SK-N-SH treated with all-trans-retinoic acid at 6 μM for 48 hours (cell line): ENCODE results near the gene XKR3.
"Not testable (repeated sequence)": the region's sequence is repeated elsewhere in the genome, so short reads cannot be mapped to it uniquely, and the experiment has no call there.

ENCODE experiments used
- ATAC-seq: fragments of 200-7000 bp; cut with Tn5 transposase; 3 replicates; pipeline ENCODE4 v1.9.1; 2020; ENCODE audit warnings: mild to moderate bottlenecking, moderate library complexity
- ARNTL ChIP-seq: fragments of 450-650 bp; formaldehyde crosslinking; IDR thresholded peaks from 2 replicates; pipeline ENCODE4 v1.5.0; 2020; ENCODE audit warnings: low read depth, mild to moderate bottlenecking, moderate library complexity, borderline replicate concordance
- BACH2 ChIP-seq: fragments of 250-450 bp; sonication (Bioruptor Pico); IDR thresholded peaks from 2 replicates; pipeline ENCODE4 v1.9.0; 2021; ENCODE audit warnings: mild to moderate bottlenecking, borderline replicate concordance
- CSDC2 ChIP-seq: fragments of 250-450 bp; sonication (Bioruptor Pico); IDR thresholded peaks from 2 replicates; pipeline ENCODE4 v1.5.0; 2020; ENCODE audit warnings: mild to moderate bottlenecking, moderate library complexity
- ESRRG ChIP-seq: fragments of 250-450 bp; sonication (Bioruptor Pico); IDR thresholded peaks from 2 replicates; pipeline ENCODE4 v1.6.1; 2021; ENCODE audit warnings: mild to moderate bottlenecking
- GLIS3 ChIP-seq: fragments of 250-450 bp; sonication (Bioruptor Pico); IDR thresholded peaks from 2 replicates; pipeline ENCODE4 v1.5.0; 2020; ENCODE audit warnings: mild to moderate bottlenecking, moderate library complexity
- ISL1 ChIP-seq: fragments of 250-450 bp; sonication (Bioruptor Pico); IDR thresholded peaks from 2 replicates; pipeline ENCODE4 v2.1.2; 2022; ENCODE audit warnings: mild to moderate bottlenecking, moderate library complexity
- OSR1 ChIP-seq: fragments of 250-450 bp; sonication (Bioruptor Pico); IDR thresholded peaks from 2 replicates; pipeline ENCODE4 v1.8.0; 2022; ENCODE audit warnings: moderate library complexity, mild to moderate bottlenecking, inconsistent platforms
- PPARA ChIP-seq: fragments of 250-450 bp; sonication (Bioruptor Pico); IDR thresholded peaks from 2 replicates; pipeline ENCODE4 v1.5.0; 2020; ENCODE audit warnings: mild to moderate bottlenecking, borderline replicate concordance
- RARB ChIP-seq: fragments of 250-450 bp; sonication (Bioruptor Pico); IDR thresholded peaks from 2 replicates; pipeline ENCODE4 v1.8.0; 2021; ENCODE audit warnings: mild to moderate bottlenecking, moderate library complexity
- SNAI2 ChIP-seq: fragments of 250-450 bp; sonication (Bioruptor Pico); IDR thresholded peaks from 2 replicates; pipeline ENCODE4 v1.5.0; 2020; ENCODE audit warnings: mild to moderate bottlenecking, moderate library complexity
- TCF4 ChIP-seq: fragments of 250-450 bp; sonication (Bioruptor Pico); IDR thresholded peaks from 2 replicates; pipeline ENCODE4 v1.8.0; 2021; ENCODE audit warnings: mild to moderate bottlenecking, moderate library complexity, borderline replicate concordance
- TOX ChIP-seq: fragments of 250-450 bp; sonication (Bioruptor Pico); IDR thresholded peaks from 2 replicates; pipeline ENCODE4 v1.8.0; 2021; ENCODE audit warnings: mild to moderate bottlenecking, moderate library complexity, borderline replicate concordance
- ZC3H10 ChIP-seq: fragments of 250-450 bp; sonication (Bioruptor Pico); IDR thresholded peaks from 2 replicates; pipeline ENCODE4 v1.5.1; 2021; ENCODE audit warnings: mild to moderate bottlenecking, moderate library complexity
- ZFP3 ChIP-seq: fragments of 250-450 bp; sonication (Bioruptor Pico); IDR thresholded peaks from 2 replicates; pipeline ENCODE4 v1.5.0; 2020; ENCODE audit warnings: mild to moderate bottlenecking, moderate library complexity
- ZNF565 ChIP-seq: fragments of 450-650 bp; formaldehyde crosslinking; conservative IDR thresholded peaks from 2 replicates; pipeline ENCODE4 v1.5.0; 2020; ENCODE audit warnings: low read depth, mild to moderate bottlenecking, moderate library complexity
- ZNF70 ChIP-seq: fragments of 450-650 bp; formaldehyde crosslinking; IDR thresholded peaks from 2 replicates; pipeline ENCODE4 v1.5.0; 2020; ENCODE audit warnings: mild to moderate bottlenecking, moderate library complexity
- ZNF8 ChIP-seq: fragments of 450-650 bp; formaldehyde crosslinking; IDR thresholded peaks from 2 replicates; pipeline ENCODE4 v1.5.0; 2020; ENCODE audit warnings: mild to moderate bottlenecking, moderate library complexity
- TF ChIP-seq, protein P1 (sequence below): fragments of 250-450 bp; sonication (Bioruptor Pico); IDR thresholded peaks from 2 replicates; pipeline ENCODE4 v1.5.0; 2020; ENCODE audit warnings: mild to moderate bottlenecking, moderate library complexity
- TF ChIP-seq, protein P2 (sequence below): fragments of 250-450 bp; sonication (Bioruptor Pico); IDR thresholded peaks from 2 replicates; pipeline ENCODE4 v1.8.0; 2021; ENCODE audit warnings: low read depth, mild to moderate bottlenecking, moderate library complexity, borderline replicate concordance
- TF ChIP-seq, protein P3 (sequence below): fragments of 250-450 bp; sonication (Bioruptor Pico); IDR thresholded peaks from 2 replicates; pipeline ENCODE4 v1.5.1; 2020; ENCODE audit warnings: low read depth, mild to moderate bottlenecking, moderate library complexity
- TF ChIP-seq, protein P4 (sequence below): fragments of 250-450 bp; sonication (Bioruptor Pico); IDR thresholded peaks from 2 replicates; pipeline ENCODE4 v1.8.0; 2020; ENCODE audit warnings: mild to moderate bottlenecking, moderate library complexity, borderline replicate concordance

The XKR3 gene

DNA sequence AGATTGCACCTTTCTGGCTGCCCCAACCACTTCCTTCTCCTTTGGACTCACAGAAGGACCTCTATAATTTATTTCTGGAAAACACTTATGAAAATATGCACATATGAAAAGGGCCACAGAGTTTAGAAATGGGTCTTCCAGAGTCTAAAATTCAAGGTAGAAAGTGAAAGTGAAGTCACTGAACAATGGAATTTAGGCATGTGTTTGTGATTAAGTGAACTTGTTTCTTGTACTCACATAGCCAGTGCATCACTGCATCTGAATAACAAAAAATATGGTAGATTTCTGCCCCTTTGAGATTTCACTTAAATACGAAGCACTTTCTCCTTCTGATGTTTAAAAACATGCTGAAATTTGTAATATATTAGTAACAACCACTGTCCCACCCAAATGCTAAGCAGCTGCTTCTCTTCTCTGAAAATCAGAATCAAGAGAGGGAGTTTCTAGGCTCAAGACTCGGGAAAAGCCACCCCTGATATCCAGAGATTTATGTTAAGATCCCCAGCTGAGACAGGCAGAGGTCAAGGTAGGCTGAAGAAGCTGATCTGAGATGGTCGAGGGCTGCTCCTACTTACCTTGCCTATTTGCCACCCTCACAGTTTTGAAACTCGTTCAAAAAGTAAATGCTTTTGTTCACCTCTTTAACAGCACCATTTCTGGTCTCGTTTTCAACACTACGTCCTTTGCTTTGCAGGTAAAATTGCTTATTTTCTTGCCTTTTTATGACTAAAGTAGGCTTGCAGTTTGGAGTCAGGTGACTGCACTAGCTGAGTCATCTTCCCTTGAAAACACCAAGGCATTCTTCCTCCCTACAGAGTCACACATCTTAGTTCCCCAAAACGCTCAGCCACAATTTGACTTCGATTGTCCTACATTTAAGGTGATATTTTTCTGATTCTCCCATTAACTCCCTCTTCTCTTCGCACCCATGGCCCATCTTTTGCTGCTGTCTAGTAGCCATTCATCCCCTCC, at the start of gene XKR3:
TSS of gene XKR3 (minus strand) at position 696 of the 972 bp plus-strand sequence. CDS start 17,338 bp downstream, outside the sequence.
- ATAC-seq: peak; percentile 58; the same call in 2 of the 3 replicates
- TF ChIP-seq GLIS3 (no peak), BACH2 (CRISPR knock-in tag) (no peak), ZNF70 (CRISPR knock-in tag) (no peak), TCF4 (no peak), ZFP3 (no peak), ISL1 (CRISPR knock-in tag) (no peak), OSR1 (CRISPR knock-in tag) (no peak), ZNF8 (CRISPR knock-in tag) (no peak), CSDC2 (CRISPR knock-in tag) (no peak), RARB (CRISPR knock-in tag) (no peak), TOX (CRISPR knock-in tag) (no peak), ESRRG (CRISPR knock-in tag) (no peak), ZNF565 (CRISPR knock-in tag) (no peak), ZC3H10 (no peak), SNAI2 (no peak)
- TF ChIP-seq, protein P1, sequence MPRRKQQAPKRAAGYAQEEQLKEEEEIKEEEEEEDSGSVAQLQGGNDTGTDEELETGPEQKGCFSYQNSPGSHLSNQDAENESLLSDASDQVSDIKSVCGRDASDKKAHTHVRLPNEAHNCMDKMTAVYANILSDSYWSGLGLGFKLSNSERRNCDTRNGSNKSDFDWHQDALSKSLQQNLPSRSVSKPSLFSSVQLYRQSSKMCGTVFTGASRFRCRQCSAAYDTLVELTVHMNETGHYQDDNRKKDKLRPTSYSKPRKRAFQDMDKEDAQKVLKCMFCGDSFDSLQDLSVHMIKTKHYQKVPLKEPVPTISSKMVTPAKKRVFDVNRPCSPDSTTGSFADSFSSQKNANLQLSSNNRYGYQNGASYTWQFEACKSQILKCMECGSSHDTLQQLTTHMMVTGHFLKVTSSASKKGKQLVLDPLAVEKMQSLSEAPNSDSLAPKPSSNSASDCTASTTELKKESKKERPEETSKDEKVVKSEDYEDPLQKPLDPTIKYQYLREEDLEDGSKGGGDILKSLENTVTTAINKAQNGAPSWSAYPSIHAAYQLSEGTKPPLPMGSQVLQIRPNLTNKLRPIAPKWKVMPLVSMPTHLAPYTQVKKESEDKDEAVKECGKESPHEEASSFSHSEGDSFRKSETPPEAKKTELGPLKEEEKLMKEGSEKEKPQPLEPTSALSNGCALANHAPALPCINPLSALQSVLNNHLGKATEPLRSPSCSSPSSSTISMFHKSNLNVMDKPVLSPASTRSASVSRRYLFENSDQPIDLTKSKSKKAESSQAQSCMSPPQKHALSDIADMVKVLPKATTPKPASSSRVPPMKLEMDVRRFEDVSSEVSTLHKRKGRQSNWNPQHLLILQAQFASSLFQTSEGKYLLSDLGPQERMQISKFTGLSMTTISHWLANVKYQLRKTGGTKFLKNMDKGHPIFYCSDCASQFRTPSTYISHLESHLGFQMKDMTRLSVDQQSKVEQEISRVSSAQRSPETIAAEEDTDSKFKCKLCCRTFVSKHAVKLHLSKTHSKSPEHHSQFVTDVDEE (CRISPR knock-in tag): no peak
- TF ChIP-seq, protein P2, sequence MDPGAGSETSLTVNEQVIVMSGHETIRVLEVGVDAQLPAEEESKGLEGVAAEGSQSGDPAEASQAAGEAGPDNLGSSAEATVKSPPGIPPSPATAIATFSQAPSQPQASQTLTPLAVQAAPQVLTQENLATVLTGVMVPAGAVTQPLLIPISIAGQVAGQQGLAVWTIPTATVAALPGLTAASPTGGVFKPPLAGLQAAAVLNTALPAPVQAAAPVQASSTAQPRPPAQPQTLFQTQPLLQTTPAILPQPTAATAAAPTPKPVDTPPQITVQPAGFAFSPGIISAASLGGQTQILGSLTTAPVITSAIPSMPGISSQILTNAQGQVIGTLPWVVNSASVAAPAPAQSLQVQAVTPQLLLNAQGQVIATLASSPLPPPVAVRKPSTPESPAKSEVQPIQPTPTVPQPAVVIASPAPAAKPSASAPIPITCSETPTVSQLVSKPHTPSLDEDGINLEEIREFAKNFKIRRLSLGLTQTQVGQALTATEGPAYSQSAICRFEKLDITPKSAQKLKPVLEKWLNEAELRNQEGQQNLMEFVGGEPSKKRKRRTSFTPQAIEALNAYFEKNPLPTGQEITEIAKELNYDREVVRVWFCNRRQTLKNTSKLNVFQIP (CRISPR knock-in tag): no peak
- TF ChIP-seq, protein P3, sequence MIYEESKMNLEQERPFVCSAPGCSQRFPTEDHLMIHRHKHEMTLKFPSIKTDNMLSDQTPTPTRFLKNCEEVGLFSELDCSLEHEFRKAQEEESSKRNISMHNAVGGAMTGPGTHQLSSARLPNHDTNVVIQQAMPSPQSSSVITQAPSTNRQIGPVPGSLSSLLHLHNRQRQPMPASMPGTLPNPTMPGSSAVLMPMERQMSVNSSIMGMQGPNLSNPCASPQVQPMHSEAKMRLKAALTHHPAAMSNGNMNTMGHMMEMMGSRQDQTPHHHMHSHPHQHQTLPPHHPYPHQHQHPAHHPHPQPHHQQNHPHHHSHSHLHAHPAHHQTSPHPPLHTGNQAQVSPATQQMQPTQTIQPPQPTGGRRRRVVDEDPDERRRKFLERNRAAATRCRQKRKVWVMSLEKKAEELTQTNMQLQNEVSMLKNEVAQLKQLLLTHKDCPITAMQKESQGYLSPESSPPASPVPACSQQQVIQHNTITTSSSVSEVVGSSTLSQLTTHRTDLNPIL (CRISPR knock-in tag): no peak

DNA sequence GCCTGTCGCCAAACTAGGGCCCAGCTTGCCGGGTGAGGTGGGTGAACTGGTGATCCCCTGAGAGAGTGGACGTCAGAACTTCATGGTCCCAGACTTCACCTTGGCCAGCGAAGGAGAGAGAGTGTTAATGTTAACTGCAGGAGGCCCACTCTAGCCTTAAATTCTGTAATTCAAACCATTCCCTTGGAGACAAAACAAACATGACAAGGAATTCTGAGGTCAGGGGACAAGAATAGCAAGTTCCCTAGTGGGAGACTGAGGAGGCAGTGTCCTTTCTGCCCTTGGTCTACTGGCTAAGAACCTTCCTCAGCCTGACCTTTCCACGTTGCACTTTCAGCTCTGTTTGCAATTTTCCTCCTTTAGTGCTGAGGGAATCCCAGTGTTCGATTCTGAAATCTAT, 44.4 kb upstream of the XKR3 start:
- ATAC-seq: not testable (repeated sequence)

DNA sequence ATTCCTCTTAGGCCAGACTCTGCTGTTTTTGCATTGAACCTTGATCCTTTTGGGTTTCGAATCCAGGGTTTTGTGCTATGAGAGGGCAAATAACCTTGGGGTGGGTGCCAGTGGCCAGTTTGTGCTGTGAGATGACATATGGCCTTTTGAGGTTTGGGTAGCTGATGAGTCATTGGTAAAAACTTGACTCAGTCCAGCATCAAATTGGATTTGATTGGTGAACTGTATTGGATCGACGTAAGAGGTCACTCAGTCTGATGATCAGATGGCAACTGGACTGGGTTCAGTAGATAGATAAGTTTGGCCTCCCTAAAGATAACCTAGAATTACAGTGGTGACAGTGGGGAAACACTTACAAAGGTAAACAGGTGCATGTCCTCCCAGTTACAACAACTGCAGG, 41.0 kb upstream of the XKR3 start:
- ATAC-seq: no peak

DNA sequence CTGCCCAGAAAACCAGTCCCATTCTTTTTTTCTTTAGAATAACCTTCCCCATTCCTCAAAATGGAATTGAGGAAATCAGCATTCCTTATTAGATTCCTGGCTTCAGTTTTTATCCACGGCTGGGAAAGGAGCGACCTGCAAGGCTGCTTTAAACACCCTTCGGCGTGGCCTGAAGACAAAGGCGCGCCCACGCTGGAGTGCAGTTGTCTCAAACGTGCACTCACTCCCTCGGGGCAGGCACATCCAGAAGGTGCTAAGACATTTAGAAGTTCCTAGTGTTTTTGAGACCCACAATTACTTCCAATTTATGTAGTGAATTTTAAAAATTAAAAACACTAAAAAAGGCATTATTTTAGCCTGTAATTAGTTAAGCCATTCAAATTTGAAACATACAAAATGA, 31.6 kb upstream of the XKR3 start:
- ATAC-seq: not testable (repeated sequence)

More for the DNA sequence above, 41.0 kb upstream of the XKR3 start:
- no peak for TF ChIP-seq TCF4
- TF ChIP-seq, protein P1 (CRISPR knock-in tag): no peak
- TF ChIP-seq ZNF70 (CRISPR knock-in tag): no peak
- TF ChIP-seq ZNF8 (CRISPR knock-in tag): no peak
- no peak for TF ChIP-seq PPARA (CRISPR knock-in tag)
- TF ChIP-seq, protein P3 (CRISPR knock-in tag): no peak
- no peak for TF ChIP-seq ZC3H10
- no peak for TF ChIP-seq ARNTL
- TF ChIP-seq, protein P4, sequence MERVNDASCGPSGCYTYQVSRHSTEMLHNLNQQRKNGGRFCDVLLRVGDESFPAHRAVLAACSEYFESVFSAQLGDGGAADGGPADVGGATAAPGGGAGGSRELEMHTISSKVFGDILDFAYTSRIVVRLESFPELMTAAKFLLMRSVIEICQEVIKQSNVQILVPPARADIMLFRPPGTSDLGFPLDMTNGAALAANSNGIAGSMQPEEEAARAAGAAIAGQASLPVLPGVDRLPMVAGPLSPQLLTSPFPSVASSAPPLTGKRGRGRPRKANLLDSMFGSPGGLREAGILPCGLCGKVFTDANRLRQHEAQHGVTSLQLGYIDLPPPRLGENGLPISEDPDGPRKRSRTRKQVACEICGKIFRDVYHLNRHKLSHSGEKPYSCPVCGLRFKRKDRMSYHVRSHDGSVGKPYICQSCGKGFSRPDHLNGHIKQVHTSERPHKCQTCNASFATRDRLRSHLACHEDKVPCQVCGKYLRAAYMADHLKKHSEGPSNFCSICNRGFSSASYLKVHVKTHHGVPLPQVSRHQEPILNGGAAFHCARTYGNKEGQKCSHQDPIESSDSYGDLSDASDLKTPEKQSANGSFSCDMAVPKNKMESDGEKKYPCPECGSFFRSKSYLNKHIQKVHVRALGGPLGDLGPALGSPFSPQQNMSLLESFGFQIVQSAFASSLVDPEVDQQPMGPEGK (CRISPR knock-in tag): no peak
- no peak for TF ChIP-seq CSDC2 (CRISPR knock-in tag)
- TF ChIP-seq BACH2 (CRISPR knock-in tag): no peak
